HepG2 (cell line): ENCODE measurements around the gene STX2. TPM values are rescaled to one million over a fixed set of nuclear protein-coding genes. Genes with fewer than 3 reads are reported as not detected.

Experiments used
- KMT2B ChIP-seq: IDR thresholded peaks from 2 replicates; pipeline ENCODE4 v1.6.1; 2016; ENCODE audit warnings: missing genetic modification reagents, missing compliant biosample characterization
- MED13 ChIP-seq: sonication (generic); formaldehyde crosslinking; IDR thresholded peaks from 2 replicates; pipeline ENCODE4 v1.5.0; 2020; ENCODE audit warnings: missing genetic modification reagents
- MTF2 ChIP-seq: sonication (generic); formaldehyde crosslinking; IDR thresholded peaks from 2 replicates; pipeline ENCODE4 v1.5.0; 2020; ENCODE audit warnings: missing genetic modification reagents, borderline replicate concordance
- SALL1 ChIP-seq: sonication (generic); formaldehyde crosslinking; IDR thresholded peaks from 2 replicates; pipeline ENCODE4 v1.8.0; 2022; ENCODE audit warnings: mild to moderate bottlenecking, missing genetic modification reagents
- ZNF264 ChIP-seq: sonication (generic); formaldehyde crosslinking; IDR thresholded peaks from 2 replicates; pipeline ENCODE4 v1.4.0; 2020; ENCODE audit warnings: missing genetic modification reagents
- ZNF788 ChIP-seq: sonication (generic); formaldehyde crosslinking; IDR thresholded peaks from 2 replicates; pipeline ENCODE4 v1.5.0; 2020; ENCODE audit warnings: mild to moderate bottlenecking, missing genetic modification reagents, borderline replicate concordance
- polyA plus RNA-seq, 8 experiments: library from polyadenylated mRNA; depleted of rRNA in 3 of 8; stranded (reverse) in 7 of 8; unstranded in 1 of 8; fragments of >200 nt; fragmentation: Illumina TruSeq in 4 of 8; extraction: Trizol in 4 of 8; gene quantifications; 2 replicates each; pipeline versions ENCODE4 v1.2.1 to v1.2.3, GENCODE V29; 2011 to 2016; ENCODE audit warnings: low read depth in 4 of 8, missing spikeins in 1 of 8, mixed read lengths in 1 of 8; ENCODE audit not compliant: insufficient read depth in 1 of 8
- total RNA-seq, 5 experiments: library from RNA; depleted of rRNA; stranded (reverse); fragments of >200 nt; fragmentation: Illumina TruSeq; extraction: Trizol; gene quantifications; 2 replicates each; pipeline ENCODE4 v1.2.3, GENCODE V29; 2016; ENCODE audit warnings: low read depth in 1 of 5
- TF ChIP-seq, protein P1 (sequence below): IDR thresholded peaks from 2 replicates; pipeline ENCODE4 v1.6.1; 2016; ENCODE audit warnings: low read depth, missing genetic modification reagents, missing compliant biosample characterization
- TF ChIP-seq, protein P2 (sequence below): sonication (generic); formaldehyde crosslinking; IDR thresholded peaks from 2 replicates; pipeline ENCODE4 v1.9.0; 2021; ENCODE audit warnings: mild to moderate bottlenecking, missing genetic modification reagents
- TF ChIP-seq, protein P3 (sequence below): sonication (generic); formaldehyde crosslinking; conservative IDR thresholded peaks from 2 replicates; pipeline ENCODE4 v1.4.0; 2020; ENCODE audit warnings: missing genetic modification reagents
- TF ChIP-seq, protein P4 (sequence below): sonication (generic); formaldehyde crosslinking; IDR thresholded peaks from 2 replicates; pipeline ENCODE4 v1.4.0; 2020; ENCODE audit warnings: missing genetic modification reagents

Gene STX2
- total and polyA plus RNA-seq, 2 of the 13 experiments (the other 11 are each of a cell fraction or from before 2014, with no cell fraction given) = 13.4 to 25.1 TPM

DNA sequence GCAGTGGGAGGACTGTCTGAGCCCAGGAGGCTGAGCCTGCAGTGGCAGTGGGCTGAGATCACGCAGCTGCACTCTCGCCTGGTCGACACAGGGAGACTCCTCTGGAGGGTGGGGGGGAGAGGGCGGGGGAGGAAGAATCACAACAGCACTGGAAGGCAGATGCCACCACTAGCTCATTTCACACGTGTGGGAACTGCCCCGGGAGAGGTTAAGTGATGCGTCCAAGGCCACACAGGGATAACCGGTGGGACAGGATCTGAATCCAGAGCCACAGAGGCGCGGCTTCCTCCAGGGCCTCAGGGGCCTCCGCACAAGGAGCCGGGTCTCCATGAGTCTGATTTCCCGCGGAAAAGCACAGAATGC lies 20.8 kb downstream of the STX2 start (continued):
- TF ChIP-seq, protein P1, sequence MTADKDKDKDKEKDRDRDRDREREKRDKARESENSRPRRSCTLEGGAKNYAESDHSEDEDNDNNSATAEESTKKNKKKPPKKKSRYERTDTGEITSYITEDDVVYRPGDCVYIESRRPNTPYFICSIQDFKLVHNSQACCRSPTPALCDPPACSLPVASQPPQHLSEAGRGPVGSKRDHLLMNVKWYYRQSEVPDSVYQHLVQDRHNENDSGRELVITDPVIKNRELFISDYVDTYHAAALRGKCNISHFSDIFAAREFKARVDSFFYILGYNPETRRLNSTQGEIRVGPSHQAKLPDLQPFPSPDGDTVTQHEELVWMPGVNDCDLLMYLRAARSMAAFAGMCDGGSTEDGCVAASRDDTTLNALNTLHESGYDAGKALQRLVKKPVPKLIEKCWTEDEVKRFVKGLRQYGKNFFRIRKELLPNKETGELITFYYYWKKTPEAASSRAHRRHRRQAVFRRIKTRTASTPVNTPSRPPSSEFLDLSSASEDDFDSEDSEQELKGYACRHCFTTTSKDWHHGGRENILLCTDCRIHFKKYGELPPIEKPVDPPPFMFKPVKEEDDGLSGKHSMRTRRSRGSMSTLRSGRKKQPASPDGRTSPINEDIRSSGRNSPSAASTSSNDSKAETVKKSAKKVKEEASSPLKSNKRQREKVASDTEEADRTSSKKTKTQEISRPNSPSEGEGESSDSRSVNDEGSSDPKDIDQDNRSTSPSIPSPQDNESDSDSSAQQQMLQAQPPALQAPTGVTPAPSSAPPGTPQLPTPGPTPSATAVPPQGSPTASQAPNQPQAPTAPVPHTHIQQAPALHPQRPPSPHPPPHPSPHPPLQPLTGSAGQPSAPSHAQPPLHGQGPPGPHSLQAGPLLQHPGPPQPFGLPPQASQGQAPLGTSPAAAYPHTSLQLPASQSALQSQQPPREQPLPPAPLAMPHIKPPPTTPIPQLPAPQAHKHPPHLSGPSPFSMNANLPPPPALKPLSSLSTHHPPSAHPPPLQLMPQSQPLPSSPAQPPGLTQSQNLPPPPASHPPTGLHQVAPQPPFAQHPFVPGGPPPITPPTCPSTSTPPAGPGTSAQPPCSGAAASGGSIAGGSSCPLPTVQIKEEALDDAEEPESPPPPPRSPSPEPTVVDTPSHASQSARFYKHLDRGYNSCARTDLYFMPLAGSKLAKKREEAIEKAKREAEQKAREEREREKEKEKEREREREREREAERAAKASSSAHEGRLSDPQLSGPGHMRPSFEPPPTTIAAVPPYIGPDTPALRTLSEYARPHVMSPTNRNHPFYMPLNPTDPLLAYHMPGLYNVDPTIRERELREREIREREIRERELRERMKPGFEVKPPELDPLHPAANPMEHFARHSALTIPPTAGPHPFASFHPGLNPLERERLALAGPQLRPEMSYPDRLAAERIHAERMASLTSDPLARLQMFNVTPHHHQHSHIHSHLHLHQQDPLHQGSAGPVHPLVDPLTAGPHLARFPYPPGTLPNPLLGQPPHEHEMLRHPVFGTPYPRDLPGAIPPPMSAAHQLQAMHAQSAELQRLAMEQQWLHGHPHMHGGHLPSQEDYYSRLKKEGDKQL (CRISPR knock-in tag) = no peak
- TF ChIP-seq KMT2B = no peak
- TF ChIP-seq MED13 (CRISPR knock-in tag) = no peak
- no peak for TF ChIP-seq ZNF264 (CRISPR knock-in tag)
- TF ChIP-seq, protein P2, sequence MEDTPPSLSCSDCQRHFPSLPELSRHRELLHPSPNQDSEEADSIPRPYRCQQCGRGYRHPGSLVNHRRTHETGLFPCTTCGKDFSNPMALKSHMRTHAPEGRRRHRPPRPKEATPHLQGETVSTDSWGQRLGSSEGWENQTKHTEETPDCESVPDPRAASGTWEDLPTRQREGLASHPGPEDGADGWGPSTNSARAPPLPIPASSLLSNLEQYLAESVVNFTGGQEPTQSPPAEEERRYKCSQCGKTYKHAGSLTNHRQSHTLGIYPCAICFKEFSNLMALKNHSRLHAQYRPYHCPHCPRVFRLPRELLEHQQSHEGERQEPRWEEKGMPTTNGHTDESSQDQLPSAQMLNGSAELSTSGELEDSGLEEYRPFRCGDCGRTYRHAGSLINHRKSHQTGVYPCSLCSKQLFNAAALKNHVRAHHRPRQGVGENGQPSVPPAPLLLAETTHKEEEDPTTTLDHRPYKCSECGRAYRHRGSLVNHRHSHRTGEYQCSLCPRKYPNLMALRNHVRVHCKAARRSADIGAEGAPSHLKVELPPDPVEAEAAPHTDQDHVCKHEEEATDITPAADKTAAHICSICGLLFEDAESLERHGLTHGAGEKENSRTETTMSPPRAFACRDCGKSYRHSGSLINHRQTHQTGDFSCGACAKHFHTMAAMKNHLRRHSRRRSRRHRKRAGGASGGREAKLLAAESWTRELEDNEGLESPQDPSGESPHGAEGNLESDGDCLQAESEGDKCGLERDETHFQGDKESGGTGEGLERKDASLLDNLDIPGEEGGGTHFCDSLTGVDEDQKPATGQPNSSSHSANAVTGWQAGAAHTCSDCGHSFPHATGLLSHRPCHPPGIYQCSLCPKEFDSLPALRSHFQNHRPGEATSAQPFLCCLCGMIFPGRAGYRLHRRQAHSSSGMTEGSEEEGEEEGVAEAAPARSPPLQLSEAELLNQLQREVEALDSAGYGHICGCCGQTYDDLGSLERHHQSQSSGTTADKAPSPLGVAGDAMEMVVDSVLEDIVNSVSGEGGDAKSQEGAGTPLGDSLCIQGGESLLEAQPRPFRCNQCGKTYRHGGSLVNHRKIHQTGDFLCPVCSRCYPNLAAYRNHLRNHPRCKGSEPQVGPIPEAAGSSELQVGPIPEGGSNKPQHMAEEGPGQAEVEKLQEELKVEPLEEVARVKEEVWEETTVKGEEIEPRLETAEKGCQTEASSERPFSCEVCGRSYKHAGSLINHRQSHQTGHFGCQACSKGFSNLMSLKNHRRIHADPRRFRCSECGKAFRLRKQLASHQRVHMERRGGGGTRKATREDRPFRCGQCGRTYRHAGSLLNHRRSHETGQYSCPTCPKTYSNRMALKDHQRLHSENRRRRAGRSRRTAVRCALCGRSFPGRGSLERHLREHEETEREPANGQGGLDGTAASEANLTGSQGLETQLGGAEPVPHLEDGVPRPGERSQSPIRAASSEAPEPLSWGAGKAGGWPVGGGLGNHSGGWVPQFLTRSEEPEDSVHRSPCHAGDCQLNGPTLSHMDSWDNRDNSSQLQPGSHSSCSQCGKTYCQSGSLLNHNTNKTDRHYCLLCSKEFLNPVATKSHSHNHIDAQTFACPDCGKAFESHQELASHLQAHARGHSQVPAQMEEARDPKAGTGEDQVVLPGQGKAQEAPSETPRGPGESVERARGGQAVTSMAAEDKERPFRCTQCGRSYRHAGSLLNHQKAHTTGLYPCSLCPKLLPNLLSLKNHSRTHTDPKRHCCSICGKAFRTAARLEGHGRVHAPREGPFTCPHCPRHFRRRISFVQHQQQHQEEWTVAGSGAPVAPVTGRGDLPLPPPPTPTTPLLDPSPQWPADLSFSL (CRISPR knock-in tag) = no peak
- no peak for TF ChIP-seq SALL1
- TF ChIP-seq ZNF788 (CRISPR knock-in tag) = no peak
- TF ChIP-seq, protein P3, sequence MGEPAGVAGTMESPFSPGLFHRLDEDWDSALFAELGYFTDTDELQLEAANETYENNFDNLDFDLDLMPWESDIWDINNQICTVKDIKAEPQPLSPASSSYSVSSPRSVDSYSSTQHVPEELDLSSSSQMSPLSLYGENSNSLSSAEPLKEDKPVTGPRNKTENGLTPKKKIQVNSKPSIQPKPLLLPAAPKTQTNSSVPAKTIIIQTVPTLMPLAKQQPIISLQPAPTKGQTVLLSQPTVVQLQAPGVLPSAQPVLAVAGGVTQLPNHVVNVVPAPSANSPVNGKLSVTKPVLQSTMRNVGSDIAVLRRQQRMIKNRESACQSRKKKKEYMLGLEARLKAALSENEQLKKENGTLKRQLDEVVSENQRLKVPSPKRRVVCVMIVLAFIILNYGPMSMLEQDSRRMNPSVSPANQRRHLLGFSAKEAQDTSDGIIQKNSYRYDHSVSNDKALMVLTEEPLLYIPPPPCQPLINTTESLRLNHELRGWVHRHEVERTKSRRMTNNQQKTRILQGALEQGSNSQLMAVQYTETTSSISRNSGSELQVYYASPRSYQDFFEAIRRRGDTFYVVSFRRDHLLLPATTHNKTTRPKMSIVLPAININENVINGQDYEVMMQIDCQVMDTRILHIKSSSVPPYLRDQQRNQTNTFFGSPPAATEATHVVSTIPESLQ (CRISPR knock-in tag) = no peak
- TF ChIP-seq, protein P4, sequence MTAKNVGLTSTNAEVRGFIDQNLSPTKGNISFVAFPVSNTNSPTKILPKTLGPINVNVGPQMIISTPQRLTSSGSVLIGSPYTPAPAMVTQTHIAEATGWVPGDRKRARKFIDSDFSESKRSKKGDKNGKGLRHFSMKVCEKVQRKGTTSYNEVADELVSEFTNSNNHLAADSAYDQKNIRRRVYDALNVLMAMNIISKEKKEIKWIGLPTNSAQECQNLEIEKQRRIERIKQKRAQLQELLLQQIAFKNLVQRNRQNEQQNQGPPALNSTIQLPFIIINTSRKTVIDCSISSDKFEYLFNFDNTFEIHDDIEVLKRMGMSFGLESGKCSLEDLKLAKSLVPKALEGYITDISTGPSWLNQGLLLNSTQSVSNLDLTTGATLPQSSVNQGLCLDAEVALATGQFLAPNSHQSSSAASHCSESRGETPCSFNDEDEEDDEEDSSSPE = no peak
- no peak for TF ChIP-seq MTF2 (CRISPR knock-in tag)
